Parathyroid adenoma (tissue), 2 donors: ENCODE data around the gene ARMH1.

ENCODE experiments used
- H2AFZ ChIP-seq: fragments of 300-600 bp; sonication (generic); one replicate; pipeline ENCODE4 v1.7.0; 2017; ENCODE audit warnings: antibody characterized with exemption, mild to moderate bottlenecking
- H3K27ac ChIP-seq: fragments of 300-600 bp; sonication (generic); one replicate; pipeline ENCODE4 v1.7.0; 2017
- H3K27me3 ChIP-seq: fragments of 300-600 bp; sonication (generic); one replicate; pipeline ENCODE4 v1.7.0; 2017; ENCODE audit warnings: low read length; ENCODE audit not compliant: control insufficient read depth, insufficient read depth
- H3K36me3 ChIP-seq: fragments of 300-600 bp; sonication (generic); one replicate; pipeline ENCODE4 v1.7.0; 2017; ENCODE audit warnings: low read length; ENCODE audit not compliant: control insufficient read depth, insufficient read depth
- H3K4me1 ChIP-seq: fragments of 300-600 bp; sonication (generic); one replicate; pipeline ENCODE4 v1.7.0; 2017; ENCODE audit warnings: control low read depth
- H3K4me2 ChIP-seq: fragments of 300-600 bp; sonication (generic); one replicate; pipeline ENCODE4 v1.7.0; 2017; ENCODE audit warnings: low read length
- H3K4me3 ChIP-seq: fragments of 300-600 bp; sonication (generic); one replicate; pipeline ENCODE4 v1.7.0; 2017; ENCODE audit warnings: low read depth, low read length
- H3K79me2 ChIP-seq: fragments of 300-600 bp; sonication (generic); one replicate; pipeline ENCODE4 v1.7.0; 2017; ENCODE audit warnings: control low read depth
- H3K9ac ChIP-seq: fragments of 300-600 bp; sonication (generic); one replicate; pipeline ENCODE4 v1.7.0; 2017; ENCODE audit warnings: mild to moderate bottlenecking
- H3K9me3 ChIP-seq: fragments of 300-600 bp; sonication (generic); one replicate; pipeline ENCODE4 v1.7.0; 2017; ENCODE audit warnings: low read length; ENCODE audit not compliant: control insufficient read depth
- TF ChIP-seq, protein P1 (sequence below): fragments of 300-600 bp; sonication (generic); IDR thresholded peaks from one replicate; pipeline ENCODE4 v1.7.0; 2017; ENCODE audit warnings: antibody characterized with exemption, mild to moderate bottlenecking
- donor health status: primary hyperparathyroidism.

ARMH1 gene

DNA sequence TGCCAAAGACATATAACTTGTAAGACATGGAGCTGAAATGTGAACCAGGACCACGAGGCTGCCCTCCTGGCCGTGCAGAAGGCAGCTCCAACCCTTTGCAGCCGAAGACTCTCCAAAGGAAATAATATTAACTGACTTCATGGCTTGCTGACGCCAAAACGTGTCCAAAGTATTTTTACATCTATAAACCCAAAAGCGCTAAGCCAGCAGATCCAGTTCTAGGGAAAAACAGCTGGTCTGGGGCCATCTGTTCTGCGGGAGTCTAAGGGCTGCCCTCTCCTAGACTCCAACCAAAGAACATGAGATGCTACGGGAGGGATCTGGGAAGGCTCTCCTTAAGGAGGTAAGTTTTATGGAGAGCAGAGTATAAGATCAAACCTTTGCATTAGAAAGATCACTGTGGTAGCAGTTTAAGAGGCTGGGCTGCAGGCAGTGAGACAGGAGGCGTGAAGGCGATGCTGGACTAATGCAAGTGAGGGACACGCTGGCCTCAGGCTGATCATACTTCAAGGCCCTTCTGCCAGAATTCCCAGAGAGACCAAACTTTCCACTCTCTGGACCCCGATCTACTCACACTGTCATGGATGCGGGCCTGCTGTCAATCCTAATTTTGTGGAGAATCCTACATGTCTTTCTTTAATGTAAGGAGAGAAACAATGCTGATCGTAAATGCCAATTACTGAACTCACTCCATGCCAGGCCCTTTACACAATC is 1.4 kb upstream of the ARMH1 start:
- peak overlapping the region; percentile 95 for H3K27ac ChIP-seq
- TF ChIP-seq, protein P1, sequence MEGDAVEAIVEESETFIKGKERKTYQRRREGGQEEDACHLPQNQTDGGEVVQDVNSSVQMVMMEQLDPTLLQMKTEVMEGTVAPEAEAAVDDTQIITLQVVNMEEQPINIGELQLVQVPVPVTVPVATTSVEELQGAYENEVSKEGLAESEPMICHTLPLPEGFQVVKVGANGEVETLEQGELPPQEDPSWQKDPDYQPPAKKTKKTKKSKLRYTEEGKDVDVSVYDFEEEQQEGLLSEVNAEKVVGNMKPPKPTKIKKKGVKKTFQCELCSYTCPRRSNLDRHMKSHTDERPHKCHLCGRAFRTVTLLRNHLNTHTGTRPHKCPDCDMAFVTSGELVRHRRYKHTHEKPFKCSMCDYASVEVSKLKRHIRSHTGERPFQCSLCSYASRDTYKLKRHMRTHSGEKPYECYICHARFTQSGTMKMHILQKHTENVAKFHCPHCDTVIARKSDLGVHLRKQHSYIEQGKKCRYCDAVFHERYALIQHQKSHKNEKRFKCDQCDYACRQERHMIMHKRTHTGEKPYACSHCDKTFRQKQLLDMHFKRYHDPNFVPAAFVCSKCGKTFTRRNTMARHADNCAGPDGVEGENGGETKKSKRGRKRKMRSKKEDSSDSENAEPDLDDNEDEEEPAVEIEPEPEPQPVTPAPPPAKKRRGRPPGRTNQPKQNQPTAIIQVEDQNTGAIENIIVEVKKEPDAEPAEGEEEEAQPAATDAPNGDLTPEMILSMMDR: no peak
- H3K9me3 ChIP-seq: no peaks in the 10 kb centered on the region
- peak overlapping the region; percentile 93 for H2AFZ ChIP-seq
- H3K4me2 ChIP-seq: peak overlapping the region; percentile 86
- no peaks in the 10 kb centered on the region for H3K79me2 ChIP-seq
- no peak overlapping the region for H3K9ac ChIP-seq
- no peaks in the 10 kb centered on the region for H3K4me1 ChIP-seq
- peak overlapping the region; percentile 85 for H3K4me3 ChIP-seq
- H3K36me3 ChIP-seq: no peaks in the 10 kb centered on the region
- H3K27me3 ChIP-seq: no peaks in the 10 kb centered on the region

DNA sequence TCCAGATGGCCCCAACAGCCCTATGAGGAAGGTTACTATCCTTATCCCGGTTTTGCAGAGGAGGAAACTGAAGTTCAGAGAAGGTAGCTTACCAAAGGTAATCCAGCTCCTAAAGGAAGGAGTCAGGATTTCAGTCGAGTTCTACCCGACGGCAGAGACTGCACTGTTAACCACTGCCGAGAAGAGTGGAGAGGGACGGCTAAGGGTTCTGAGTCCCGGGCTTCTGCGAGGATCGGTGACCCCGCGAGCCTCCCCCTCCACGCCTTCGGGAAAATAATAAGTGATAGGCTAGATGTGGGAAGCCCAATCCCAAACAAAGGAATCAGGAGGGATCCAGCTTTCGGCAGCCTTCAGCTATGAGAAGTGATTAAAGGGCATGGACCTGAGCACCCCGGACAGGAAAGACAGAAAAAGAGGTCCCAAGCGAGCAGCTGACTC is 820 bp upstream of the ARMH1 start:
- H3K4me1 ChIP-seq: no peaks in the 10 kb centered on the region
- peak overlapping the region; percentile 86 for H3K4me2 ChIP-seq
- no peaks in the 10 kb centered on the region for H3K9me3 ChIP-seq
- peak overlapping the region; percentile 93 for H2AFZ ChIP-seq
- no peaks in the 10 kb centered on the region for H3K36me3 ChIP-seq
- peak overlapping the region; percentile 85 for H3K4me3 ChIP-seq
- TF ChIP-seq, protein P1: no peak
- H3K27me3 ChIP-seq: no peaks in the 10 kb centered on the region
- no peaks in the 10 kb centered on the region for H3K79me2 ChIP-seq
- peak overlapping the region; percentile 95 for H3K27ac ChIP-seq
- H3K9ac ChIP-seq: no peak overlapping the region

DNA sequence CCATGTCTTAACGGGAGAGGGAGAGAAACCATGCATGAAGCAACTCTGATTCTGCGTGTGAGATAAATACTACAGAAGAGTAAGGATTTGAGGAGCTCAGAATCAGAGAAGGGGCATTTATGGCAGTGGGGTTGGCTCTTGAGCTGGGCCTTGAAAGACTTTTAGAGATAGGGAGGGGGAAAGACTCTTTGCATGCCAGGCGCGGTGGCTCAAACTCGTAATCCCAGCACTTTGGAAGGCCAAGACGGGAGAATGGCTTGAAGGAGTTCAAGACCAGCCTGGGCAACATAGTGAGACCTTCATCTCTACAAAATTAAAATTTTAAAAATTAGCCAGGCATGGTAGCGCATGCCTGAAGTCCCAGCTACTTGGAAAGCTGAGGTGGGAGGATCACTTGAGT is 672 bp downstream of the ARMH1 start:
- Histone ChIP-seq H3K9me3 (no peaks in the 10 kb centered on the region), H3K36me3 (no peaks in the 10 kb centered on the region), H3K27ac (peak overlapping the region; percentile 95), H3K4me2 (peak overlapping the region; percentile 86), H3K79me2 (no peaks in the 10 kb centered on the region), H3K9ac (no peak overlapping the region), H3K4me3 (peak overlapping the region; percentile 85), H3K27me3 (no peaks in the 10 kb centered on the region), H3K4me1 (no peaks in the 10 kb centered on the region), H2AFZ (peak overlapping the region; percentile 93)
- TF ChIP-seq, protein P1: no peak

DNA sequence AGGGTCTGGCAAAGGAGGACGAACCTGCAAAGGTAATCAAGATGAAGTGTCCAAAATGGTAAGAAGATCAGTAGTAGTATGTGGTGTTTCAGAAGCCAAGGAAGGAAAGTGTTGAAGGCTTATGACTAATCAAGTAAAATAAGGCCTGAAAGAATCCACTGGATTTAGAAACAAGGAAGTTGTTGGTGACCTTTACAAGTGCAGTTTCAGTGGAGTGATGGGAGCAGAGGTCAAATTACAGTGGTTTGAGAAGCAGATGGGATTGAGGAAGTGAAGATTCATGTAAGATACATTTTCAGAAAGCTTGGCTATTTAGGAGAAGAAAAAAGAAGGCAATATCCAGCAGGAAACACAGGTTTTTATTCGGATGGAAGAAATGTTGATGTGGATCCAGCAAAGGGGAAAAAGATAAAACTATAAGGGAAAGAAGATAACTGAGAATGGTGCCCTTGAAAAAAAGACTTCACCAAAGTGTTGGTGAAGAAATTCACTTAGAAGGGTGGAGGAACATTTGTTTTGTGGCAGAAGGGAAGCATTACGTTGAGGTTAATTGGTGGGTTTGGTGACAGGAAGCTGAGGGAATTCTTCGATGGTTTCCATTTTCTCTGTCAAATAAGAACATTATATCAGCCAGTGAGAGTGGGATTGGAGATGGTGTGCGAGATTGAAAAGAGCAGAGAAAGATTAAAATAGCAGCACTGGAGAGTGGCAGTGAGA is 2.1 kb downstream of the ARMH1 start:
- no peak overlapping the region for H3K9ac ChIP-seq
- no peak overlapping the region for H3K4me3 ChIP-seq
- H3K27ac ChIP-seq: peak overlapping the region; percentile 27
- H3K79me2 ChIP-seq: no peaks in the 10 kb centered on the region
- H3K27me3 ChIP-seq: no peaks in the 10 kb centered on the region
- H3K4me2 ChIP-seq: no peak overlapping the region
- no peaks in the 10 kb centered on the region for H3K4me1 ChIP-seq
- H3K9me3 ChIP-seq: no peaks in the 10 kb centered on the region
- no peaks in the 10 kb centered on the region for H3K36me3 ChIP-seq
- no peak overlapping the region for H2AFZ ChIP-seq
- TF ChIP-seq, protein P1: no peak
